ENCODE data around the gene KCNJ10.

KCNJ10 gene

GRCh38 chr1:160080381-160081100 lies 10.6 kb upstream of the KCNJ10 start:
- Mint-ChIP-seq H3K27me3 (peaks cover 41% of the 10 kb centered on the region), H3K4me3 (no peak overlapping the region), H3K36me3 (no peaks in the 10 kb centered on the region), H3K27ac (no peak overlapping the region), H3K4me1 (ENCODE audit: low read depth) (peaks cover 11% of the 10 kb centered on the region), H3K9me3 (ENCODE audit: low read depth) (no peaks in the 10 kb centered on the region)

- H3K4me1 Mint-ChIP-seq (ENCODE audit: low read depth) = peaks cover 6% of the 10 kb centered on the region
Measured at GRCh38 chr1:160079448-160079847, 9.5 kb upstream of the KCNJ10 start.

GRCh38 chr1:160078512-160079195 lies 8.7 kb upstream of the KCNJ10 start:
- peaks cover 45% of the 10 kb centered on the region for H3K27me3 Mint-ChIP-seq
- no peak overlapping the region for H3K27ac Mint-ChIP-seq
- no peaks in the 10 kb centered on the region for H3K36me3 Mint-ChIP-seq
- H3K9me3 Mint-ChIP-seq (ENCODE audit: low read depth) = no peaks in the 10 kb centered on the region
- H3K4me1 Mint-ChIP-seq (ENCODE audit: low read depth) = peaks cover 1% of the 10 kb centered on the region
- no peak overlapping the region for H3K4me3 Mint-ChIP-seq

More at GRCh38 chr1:160079448-160079847, 9.5 kb upstream of the KCNJ10 start:
- no peaks in the 10 kb centered on the region for H3K9me3 Mint-ChIP-seq (ENCODE audit: low read depth)
- no peaks in the 10 kb centered on the region for H3K36me3 Mint-ChIP-seq
- no peak overlapping the region for H3K27ac Mint-ChIP-seq
- H3K27me3 Mint-ChIP-seq = peaks cover 45% of the 10 kb centered on the region
- H3K4me3 Mint-ChIP-seq = no peak overlapping the region

DNA sequence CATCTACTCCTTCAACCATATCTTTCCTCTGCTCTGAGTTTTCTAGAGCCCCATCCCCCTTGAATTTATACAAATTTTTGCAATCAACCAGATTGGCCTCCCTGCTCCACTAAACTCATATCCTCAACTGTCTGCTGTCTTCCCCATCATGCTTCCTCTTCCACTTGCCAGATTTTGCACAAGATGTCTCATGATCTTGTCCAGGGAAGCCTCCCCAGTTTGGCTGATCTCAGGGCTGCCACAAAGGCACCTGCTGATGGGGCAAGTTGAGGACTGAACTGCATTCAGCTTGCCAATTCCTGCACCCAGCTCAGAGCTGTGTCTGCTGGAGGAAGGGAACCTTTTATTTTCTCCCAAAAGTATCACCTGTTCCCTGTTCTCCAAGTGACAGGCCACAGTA lies 7.5 kb upstream of the KCNJ10 start:
- H3K27me3 Mint-ChIP-seq = peaks cover 50% of the 10 kb centered on the region
- H3K36me3 Mint-ChIP-seq = no peaks in the 10 kb centered on the region
- no peak overlapping the region for H3K4me3 Mint-ChIP-seq

GRCh38 chr1:160076295-160076694 lies 6.3 kb upstream of the KCNJ10 start:
- Mint-ChIP-seq H3K27ac (no peak overlapping the region), H3K9me3 (ENCODE audit: low read depth) (no peaks in the 10 kb centered on the region), H3K27me3 (peaks cover 54% of the 10 kb centered on the region), H3K36me3 (no peaks in the 10 kb centered on the region), H3K4me3 (no peak overlapping the region), H3K4me1 (ENCODE audit: low read depth) (peaks cover 1% of the 10 kb centered on the region)

More for the DNA sequence above, 7.5 kb upstream of the KCNJ10 start:
- H3K4me1 Mint-ChIP-seq (ENCODE audit: low read depth) = peaks cover 1% of the 10 kb centered on the region
- H3K9me3 Mint-ChIP-seq (ENCODE audit: low read depth) = no peaks in the 10 kb centered on the region
- H3K27ac Mint-ChIP-seq = no peak overlapping the region

DNA sequence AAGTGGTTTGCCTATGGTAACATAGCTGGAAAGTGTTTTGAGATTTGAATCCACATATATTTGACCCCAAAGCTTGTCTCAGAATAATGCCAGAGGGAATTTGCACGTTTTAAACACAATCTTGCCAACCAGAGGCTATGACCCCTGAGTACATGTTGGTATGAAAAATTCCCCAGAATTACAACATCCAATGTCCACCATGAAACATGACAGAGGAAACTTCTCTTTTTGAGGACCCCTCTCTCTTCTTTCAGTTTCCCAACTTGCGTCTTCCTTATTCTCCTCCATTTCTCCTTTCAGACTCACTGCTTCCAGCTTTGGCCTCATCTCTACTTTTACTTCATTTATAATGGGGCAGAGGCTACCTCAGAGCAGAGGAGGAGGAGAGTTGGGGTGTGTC lies 5.9 kb upstream of the KCNJ10 start:
- H3K4me3 Mint-ChIP-seq = no peak overlapping the region
- H3K36me3 Mint-ChIP-seq = no peaks in the 10 kb centered on the region
- H3K9me3 Mint-ChIP-seq (ENCODE audit: low read depth) = no peaks in the 10 kb centered on the region
- H3K27ac Mint-ChIP-seq = no peak overlapping the region
- peaks cover 51% of the 10 kb centered on the region for H3K27me3 Mint-ChIP-seq
- H3K4me1 Mint-ChIP-seq (ENCODE audit: low read depth) = peaks cover 2% of the 10 kb centered on the region

DNA sequence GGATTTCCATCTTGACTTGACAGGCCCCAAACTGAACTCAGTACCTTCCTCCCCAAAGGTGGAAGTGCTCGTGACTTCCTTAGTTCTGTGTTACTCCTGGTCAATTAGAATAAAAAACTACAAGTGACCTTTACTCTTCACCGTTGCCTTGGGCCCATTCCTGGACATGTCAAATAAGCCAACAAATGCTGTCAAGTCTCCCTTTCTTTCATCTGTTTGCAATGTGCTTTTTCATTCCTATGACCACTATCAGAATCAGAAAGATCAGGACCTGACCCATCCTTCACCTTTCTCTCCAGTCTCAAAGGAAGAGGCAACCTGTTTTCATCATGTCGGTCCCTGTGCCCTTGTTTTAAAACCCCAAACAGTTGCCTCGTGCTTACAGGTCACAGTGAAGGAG lies 4.9 kb upstream of the KCNJ10 start:
- no peak overlapping the region for H3K27ac Mint-ChIP-seq
- peaks cover 8% of the 10 kb centered on the region for H3K4me1 Mint-ChIP-seq (ENCODE audit: low read depth)
- H3K9me3 Mint-ChIP-seq (ENCODE audit: low read depth) = no peaks in the 10 kb centered on the region
- peaks cover 41% of the 10 kb centered on the region for H3K27me3 Mint-ChIP-seq
- no peak overlapping the region for H3K4me3 Mint-ChIP-seq
- H3K36me3 Mint-ChIP-seq = no peaks in the 10 kb centered on the region

GRCh38 chr1:160071289-160071688 lies 1.3 kb upstream of the KCNJ10 start:
- Mint-ChIP-seq H3K36me3 (no peaks in the 10 kb centered on the region), H3K27ac (no peak overlapping the region)

DNA sequence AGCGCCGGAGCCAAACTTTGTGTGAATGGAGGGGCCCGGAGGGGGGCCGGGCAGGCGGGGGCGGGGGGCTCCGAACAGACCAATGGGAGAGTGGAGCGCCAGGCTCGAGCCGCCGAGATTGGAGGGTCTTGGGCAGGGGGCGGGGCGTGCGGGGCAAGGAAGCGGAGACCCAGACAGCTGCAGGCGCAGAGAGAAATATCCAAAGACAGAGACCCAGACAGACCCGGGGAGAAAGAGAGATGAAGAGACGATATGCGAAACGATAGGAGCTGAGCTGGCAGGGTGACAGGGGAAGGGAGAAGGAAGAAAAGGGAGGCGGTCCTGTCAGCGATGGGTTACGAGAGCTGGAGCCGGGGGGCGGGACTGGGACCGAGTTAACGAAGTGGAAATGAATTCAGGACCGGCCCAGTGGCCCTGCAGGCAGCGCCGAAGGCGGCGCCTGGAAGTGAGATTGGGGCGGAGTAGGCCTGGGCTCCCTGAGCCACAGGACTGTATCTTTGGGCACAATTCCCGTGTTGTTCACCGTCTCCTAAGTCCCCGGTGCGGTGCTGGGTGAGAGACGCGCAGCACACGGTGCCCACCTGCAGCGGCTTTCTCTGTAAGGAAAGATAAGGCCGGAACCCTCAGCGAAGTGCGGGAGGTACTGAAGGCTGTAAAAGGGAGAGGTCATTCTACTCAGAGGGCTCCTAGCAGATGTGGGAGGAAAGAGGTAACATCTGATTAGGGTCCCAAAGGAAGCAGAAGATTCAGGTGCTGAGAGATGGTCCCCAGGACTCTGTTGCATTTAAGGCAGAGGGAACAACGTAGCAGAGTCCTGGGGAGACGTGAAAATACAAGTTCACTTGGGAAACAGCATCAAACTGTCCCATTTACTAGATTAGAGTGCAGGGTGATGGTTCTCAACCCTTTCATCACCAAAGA lies 543 bp upstream of the KCNJ10 start:
- no peak overlapping the region for H3K27ac Mint-ChIP-seq

More at GRCh38 chr1:160071289-160071688, 1.3 kb upstream of the KCNJ10 start:
- Mint-ChIP-seq H3K4me3 (peak overlapping the region; percentile 22), H3K27me3 (peaks cover 24% of the 10 kb centered on the region), H3K4me1 (ENCODE audit: low read depth) (peaks cover 7% of the 10 kb centered on the region), H3K9me3 (ENCODE audit: low read depth) (no peaks in the 10 kb centered on the region)

GRCh38 chr1:160068225-160068624 lies 1.7 kb downstream of the KCNJ10 start:
- Mint-ChIP-seq H3K4me3 (no peak overlapping the region), H3K27ac (no peak overlapping the region), H3K4me1 (ENCODE audit: low read depth) (peaks cover 7% of the 10 kb centered on the region), H3K36me3 (no peaks in the 10 kb centered on the region), H3K9me3 (ENCODE audit: low read depth) (no peaks in the 10 kb centered on the region), H3K27me3 (peaks cover 11% of the 10 kb centered on the region)

More for the DNA sequence above, 543 bp upstream of the KCNJ10 start:
- H3K9me3 Mint-ChIP-seq (ENCODE audit: low read depth) = no peaks in the 10 kb centered on the region
- H3K27me3 Mint-ChIP-seq = peaks cover 19% of the 10 kb centered on the region
- H3K36me3 Mint-ChIP-seq = no peaks in the 10 kb centered on the region
- peaks cover 7% of the 10 kb centered on the region for H3K4me1 Mint-ChIP-seq (ENCODE audit: low read depth)
- peak overlapping the region; percentile 92 for H3K4me3 Mint-ChIP-seq

GRCh38 chr1:160066829-160067745 lies 2.9 kb downstream of the KCNJ10 start:
- Mint-ChIP-seq H3K27me3 (peaks cover 9% of the 10 kb centered on the region), H3K4me3 (no peak overlapping the region), H3K9me3 (ENCODE audit: low read depth) (no peaks in the 10 kb centered on the region), H3K27ac (no peak overlapping the region), H3K36me3 (no peaks in the 10 kb centered on the region), H3K4me1 (ENCODE audit: low read depth) (peaks cover 7% of the 10 kb centered on the region)

GRCh38 chr1:160064746-160065145 lies 5.2 kb downstream of the KCNJ10 start:
- Mint-ChIP-seq H3K36me3 (no peaks in the 10 kb centered on the region), H3K4me1 (ENCODE audit: low read depth) (no peaks in the 10 kb centered on the region), H3K27ac (no peak overlapping the region), H3K9me3 (ENCODE audit: low read depth) (no peaks in the 10 kb centered on the region), H3K27me3 (peaks cover 2% of the 10 kb centered on the region), H3K4me3 (no peak overlapping the region)

DNA sequence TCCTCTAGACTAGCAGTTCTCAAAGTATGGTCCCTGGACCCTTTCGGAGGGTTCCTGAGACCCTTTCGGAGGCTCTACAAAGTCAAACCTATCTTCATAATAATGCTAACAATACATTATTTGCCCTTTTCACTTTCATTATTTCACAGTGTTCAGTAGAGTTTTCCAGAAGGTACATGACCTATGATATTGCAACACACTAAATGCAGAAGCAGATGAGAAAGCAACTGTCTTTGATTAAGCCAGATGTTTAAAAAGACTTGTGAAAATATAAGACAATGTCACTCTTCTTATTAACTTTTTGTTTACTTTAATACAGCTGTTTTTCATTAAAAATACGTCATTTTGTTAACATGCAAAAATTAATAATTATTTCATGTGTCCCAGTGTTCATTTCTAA lies 5.8 kb downstream of the KCNJ10 start:
- Mint-ChIP-seq H3K36me3 (no peaks in the 10 kb centered on the region), H3K9me3 (ENCODE audit: low read depth) (no peaks in the 10 kb centered on the region), H3K27ac (no peak overlapping the region), H3K27me3 (peaks cover 5% of the 10 kb centered on the region), H3K4me3 (no peak overlapping the region), H3K4me1 (ENCODE audit: low read depth) (no peaks in the 10 kb centered on the region)

DNA sequence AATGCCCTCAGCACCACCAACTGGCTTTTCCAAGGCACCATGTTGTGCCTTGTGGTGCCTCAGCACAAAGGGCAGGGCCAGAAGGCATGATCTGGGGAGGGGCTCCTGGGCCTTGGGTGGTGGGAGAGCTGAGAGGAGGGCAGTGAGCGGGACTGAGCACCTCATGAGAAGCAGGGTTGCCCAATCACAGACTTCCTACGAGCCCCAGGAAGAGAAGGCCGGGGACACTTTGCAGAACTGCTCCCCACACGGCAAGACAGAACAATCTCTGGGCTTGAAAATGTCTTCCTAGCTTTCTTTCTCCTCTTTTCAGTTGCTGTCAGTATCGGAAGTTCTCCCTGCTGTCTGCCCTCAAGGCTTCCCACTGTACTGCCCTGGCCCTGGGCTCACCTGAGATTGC lies 6.8 kb downstream of the KCNJ10 start:
- no peaks in the 10 kb centered on the region for H3K9me3 Mint-ChIP-seq (ENCODE audit: low read depth)
- no peak overlapping the region for H3K27ac Mint-ChIP-seq
- no peaks in the 10 kb centered on the region for H3K4me1 Mint-ChIP-seq (ENCODE audit: low read depth)
- peaks cover 6% of the 10 kb centered on the region for H3K27me3 Mint-ChIP-seq
- no peak overlapping the region for H3K4me3 Mint-ChIP-seq
- no peaks in the 10 kb centered on the region for H3K36me3 Mint-ChIP-seq

Measured in activated naive CD8-positive, alpha-beta T cell (primary cell).